GM13977 (cell line): ENCODE data around the gene PROB1.
A peak's percentile ranks its signal among the peaks of the same experiment; 100 is the strongest.

Source experiments
- DNase-seq: peaks from one replicate; pipeline ENCODE4 v3.0.0; 2012; ENCODE audit warnings: low spot score
- in situ Hi-C: fragments of 300-500 bp; cut with MboI; formaldehyde crosslinking; loops from one replicate; pipeline ENCODE4 v1.12.0; 2022; ENCODE audit warnings: low sequenced_read_pairs, low pct_unique_long_range_greater_than_20kb, mixed read lengths, inconsistent platforms; ENCODE audit not compliant: unreplicated experiment
- TF ChIP-seq, protein P1 (sequence below): IDR thresholded peaks from 2 replicates; pipeline ENCODE4 v1.5.1; 2012; ENCODE audit warnings: mild to moderate bottlenecking, control low read depth; ENCODE audit not compliant: insufficient read depth; ENCODE audit errors: extremely low read depth, missing control alignments

The PROB1 gene

GRCh38 chr5:139385061-139386049, 9.5 kb downstream of the PROB1 start:
- in situ Hi-C loops, result no loop called here
- TF ChIP-seq, protein P1, sequence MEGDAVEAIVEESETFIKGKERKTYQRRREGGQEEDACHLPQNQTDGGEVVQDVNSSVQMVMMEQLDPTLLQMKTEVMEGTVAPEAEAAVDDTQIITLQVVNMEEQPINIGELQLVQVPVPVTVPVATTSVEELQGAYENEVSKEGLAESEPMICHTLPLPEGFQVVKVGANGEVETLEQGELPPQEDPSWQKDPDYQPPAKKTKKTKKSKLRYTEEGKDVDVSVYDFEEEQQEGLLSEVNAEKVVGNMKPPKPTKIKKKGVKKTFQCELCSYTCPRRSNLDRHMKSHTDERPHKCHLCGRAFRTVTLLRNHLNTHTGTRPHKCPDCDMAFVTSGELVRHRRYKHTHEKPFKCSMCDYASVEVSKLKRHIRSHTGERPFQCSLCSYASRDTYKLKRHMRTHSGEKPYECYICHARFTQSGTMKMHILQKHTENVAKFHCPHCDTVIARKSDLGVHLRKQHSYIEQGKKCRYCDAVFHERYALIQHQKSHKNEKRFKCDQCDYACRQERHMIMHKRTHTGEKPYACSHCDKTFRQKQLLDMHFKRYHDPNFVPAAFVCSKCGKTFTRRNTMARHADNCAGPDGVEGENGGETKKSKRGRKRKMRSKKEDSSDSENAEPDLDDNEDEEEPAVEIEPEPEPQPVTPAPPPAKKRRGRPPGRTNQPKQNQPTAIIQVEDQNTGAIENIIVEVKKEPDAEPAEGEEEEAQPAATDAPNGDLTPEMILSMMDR, result peak; percentile 31
- DNase-seq, result peak; percentile 63

- in situ Hi-C loops, result no loop called here
- DNase-seq, result no peak
- TF ChIP-seq, protein P1, result no peak
Observed at GRCh38 chr5:139384591-139385051, 10.3 kb downstream of the PROB1 start.

- in situ Hi-C loops, result no loop called here
- TF ChIP-seq, protein P1, result no peak
- no peak for DNase-seq
Observed at GRCh38 chr5:139383993-139384590, 10.8 kb downstream of the PROB1 start.

- in situ Hi-C loops, result no loop called here
- TF ChIP-seq, protein P1, result no peak
- no peak for DNase-seq
Observed at GRCh38 chr5:139383275-139383992, 11.5 kb downstream of the PROB1 start, which contains the start of gene SLC23A1. SLC23A1 (minus strand) TSS chr5:139383297; CDS start chr5:139383253, 44 bp downstream.

GRCh38 chr5:139382807-139383206, 12.1 kb downstream of the PROB1 start:
- DNase-seq, result no peak
- TF ChIP-seq, protein P1, result no peak
- in situ Hi-C loops, result no loop called here
